Activated CD4-positive, alpha-beta memory T cell treated with anti-CD3 and anti-CD28 coated beads for 36 hours (primary cell): ENCODE results near the gene ARRB1. TPM values are rescaled to one million over a fixed set of nuclear protein-coding genes. Genes with fewer than 3 reads are reported as not detected.

Source experiments
- CTCF ChIA-PET: fragments of 350-600 bp; sonication (Branson Sonifier 250); formaldehyde crosslinking; loops from one replicate; lab custom pipeline; 2021; ENCODE audit warnings: antibody characterized with exemption, inconsistent platforms; lab: Charles Lee
- POLR2A ChIA-PET: fragments of 350-600 bp; sonication (Branson Sonifier 250); formaldehyde crosslinking; loops from one replicate; lab custom pipeline; 2021; ENCODE audit warnings: antibody characterized with exemption; lab: Charles Lee
- DNase-seq: peaks from one replicate; pipeline ENCODE4 v3.0.0-alpha.2; 2020
- H3K27ac Mint-ChIP-seq: one replicate; pipeline ENCODE4 v1.8.0; 2021; ENCODE audit warnings: mixed read lengths
- H3K27me3 Mint-ChIP-seq: one replicate; pipeline ENCODE4 v1.8.0; 2021; ENCODE audit warnings: mixed read lengths
- H3K36me3 Mint-ChIP-seq: one replicate; pipeline ENCODE4 v1.8.0; 2021; ENCODE audit warnings: mixed read lengths
- H3K4me1 Mint-ChIP-seq: one replicate; pipeline ENCODE4 v1.8.0; 2021; ENCODE audit warnings: low read depth, mixed read lengths
- H3K4me3 Mint-ChIP-seq: one replicate; pipeline ENCODE4 v1.8.0; 2021; ENCODE audit warnings: mild to moderate bottlenecking, mixed read lengths
- H3K9me3 Mint-ChIP-seq: one replicate; pipeline ENCODE4 v1.8.0; 2021; ENCODE audit warnings: mixed read lengths
- intact Hi-C: fragments of 100-400 bp; cut with micrococcal nuclease; formaldehyde crosslinking; loops from one replicate; pipeline ENCODE4 v1.15.1; 2023
- total RNA-seq, 2 experiments: library from RNA; stranded (reverse); gene quantifications; one replicate each; pipeline ENCODE4 v1.2.3, GENCODE V29; 2021

ARRB1 gene
- total RNA-seq, 2 experiments from 2014 or later: 16.3 to 18.8 TPM

DNA sequence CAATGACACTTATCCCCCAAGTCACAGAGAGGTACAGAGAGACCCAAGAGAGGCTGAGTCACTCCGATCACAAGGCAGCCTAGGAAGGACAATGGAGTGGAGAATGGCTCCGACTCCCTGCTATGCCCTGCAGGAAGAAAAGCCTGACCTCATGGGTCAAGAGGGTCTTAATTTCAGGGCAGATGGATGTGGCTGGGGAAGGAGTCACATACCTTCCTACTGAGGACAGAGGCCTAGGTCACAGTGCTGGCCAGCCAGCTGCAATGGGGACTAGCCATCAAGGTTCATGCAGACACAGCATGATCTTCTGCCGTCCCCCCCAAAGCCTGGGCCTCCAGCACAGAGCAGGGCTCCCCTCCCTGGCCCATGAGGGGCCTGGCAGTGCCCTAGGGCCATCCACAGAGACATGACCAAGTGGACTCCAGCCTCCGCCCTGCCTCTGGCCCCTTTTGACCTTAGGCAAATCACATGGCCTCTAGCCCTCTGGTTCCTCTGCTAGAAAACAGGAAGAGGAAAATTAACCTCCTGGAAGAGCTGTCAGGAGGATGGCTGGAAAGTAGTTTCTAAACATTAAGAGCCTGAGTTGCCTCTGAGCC is 1.8 kb downstream of the ARRB1 start:
- H3K27ac Mint-ChIP-seq: peak overlapping the region; percentile 64
- ChIA-PET POLR2A (interaction anchor here (1.2 to 1.4 kb wide), 2 partner anchors 19 to 176 kb away, joined by 3 to 4 read pairs; partner anchors contain the start of gene GDPD5), CTCF (interaction anchor here (0.7 kb wide), 2 partner anchors 9 to 21 kb away, joined by 3 to 4 read pairs; no protein-coding TSS in a partner anchor)
- peaks cover 50% of the 10 kb centered on the region for H3K4me1 Mint-ChIP-seq
- H3K9me3 Mint-ChIP-seq: no peaks in the 10 kb centered on the region
- H3K36me3 Mint-ChIP-seq: no peaks in the 10 kb centered on the region
- DNase-seq: no peak
- intact Hi-C loops: no loop called here
- H3K4me3 Mint-ChIP-seq: no peak overlapping the region
- no peaks in the 10 kb centered on the region for H3K27me3 Mint-ChIP-seq

GRCh38 chr11:75347781-75348566 is 3.5 kb downstream of the ARRB1 start:
- H3K9me3 Mint-ChIP-seq: no peaks in the 10 kb centered on the region
- ChIA-PET CTCF (no interaction called here), POLR2A (no interaction called here)
- peak overlapping the region; percentile 43 for H3K27ac Mint-ChIP-seq
- no peak overlapping the region for H3K4me3 Mint-ChIP-seq
- peaks cover 57% of the 10 kb centered on the region for H3K4me1 Mint-ChIP-seq
- intact Hi-C loops: no loop called here
- DNase-seq: no peak
- no peaks in the 10 kb centered on the region for H3K27me3 Mint-ChIP-seq
- H3K36me3 Mint-ChIP-seq: no peaks in the 10 kb centered on the region

DNA sequence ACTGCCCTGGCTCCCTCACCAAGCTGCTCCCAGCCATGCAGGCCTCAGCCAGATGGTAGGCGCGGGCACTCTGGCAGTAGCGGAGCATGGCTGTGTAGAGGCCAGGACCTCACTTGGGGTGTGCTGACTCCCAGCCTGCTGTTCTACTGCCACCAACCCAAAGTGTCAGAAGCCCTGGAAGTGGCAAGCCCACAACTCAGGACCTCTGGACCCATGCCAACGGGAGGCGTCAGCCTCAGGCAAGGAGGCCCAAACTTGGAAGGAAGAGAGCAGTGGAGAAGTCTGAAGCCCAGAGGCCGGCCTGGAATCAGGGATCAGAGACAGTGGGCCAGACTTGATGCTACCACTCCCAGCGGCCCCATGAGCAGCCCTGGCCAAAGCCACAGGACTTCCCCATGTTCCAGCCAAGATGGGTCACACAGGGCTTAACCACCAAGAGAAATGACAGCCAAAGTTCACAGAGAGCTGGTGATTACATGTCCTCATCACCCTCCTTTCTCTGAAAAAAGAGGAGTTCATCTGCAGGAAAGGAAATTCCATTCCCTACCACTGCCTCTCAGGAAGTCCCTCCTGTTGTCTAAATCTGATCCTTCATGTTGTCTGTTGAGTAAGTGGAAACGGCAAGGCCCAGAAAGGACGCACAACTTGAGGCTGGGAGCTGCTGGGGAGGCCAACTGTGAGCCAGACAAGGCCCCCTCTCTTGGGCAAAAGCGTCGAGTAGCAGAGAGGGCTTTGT is 4.4 kb downstream of the ARRB1 start:
- Mint-ChIP-seq H3K36me3 (no peaks in the 10 kb centered on the region), H3K9me3 (no peaks in the 10 kb centered on the region), H3K4me3 (no peak overlapping the region), H3K27ac (peak overlapping the region; percentile 3), H3K27me3 (no peaks in the 10 kb centered on the region), H3K4me1 (peaks cover 59% of the 10 kb centered on the region)
- no peak for DNase-seq
- intact Hi-C loops: no loop called here
- ChIA-PET POLR2A (no interaction called here), CTCF (no interaction called here)

DNA sequence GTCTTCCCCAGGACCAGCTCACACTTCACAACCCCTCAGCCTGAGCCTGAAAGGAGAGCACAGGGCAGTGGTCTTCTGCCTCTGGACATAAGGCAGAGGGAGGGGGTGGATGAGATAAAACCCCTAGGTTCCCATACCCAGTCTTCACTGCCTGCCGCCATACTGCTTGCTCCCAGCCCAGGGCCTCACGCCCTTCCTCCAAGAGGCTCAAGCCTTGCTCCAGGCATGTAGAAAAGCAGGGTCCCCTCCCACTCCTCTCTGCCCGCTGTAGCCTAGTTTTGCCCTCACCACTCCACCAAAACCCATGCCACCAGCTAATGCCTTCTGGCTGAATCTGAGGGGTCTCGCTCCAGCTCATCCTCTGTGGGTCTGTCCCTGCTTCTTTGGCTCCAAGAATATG is 5.2 kb downstream of the ARRB1 start:
- H3K36me3 Mint-ChIP-seq: no peaks in the 10 kb centered on the region

GRCh38 chr11:75345455-75346160 is 5.9 kb downstream of the ARRB1 start:
- POLR2A ChIA-PET: no interaction called here
- H3K36me3 Mint-ChIP-seq: no peaks in the 10 kb centered on the region
- H3K9me3 Mint-ChIP-seq: no peaks in the 10 kb centered on the region
- H3K4me1 Mint-ChIP-seq: peaks cover 68% of the 10 kb centered on the region
- H3K27me3 Mint-ChIP-seq: no peaks in the 10 kb centered on the region
- no peak for DNase-seq
- peak overlapping the region; percentile 67 for H3K27ac Mint-ChIP-seq
- intact Hi-C loops: no loop called here
- no peak overlapping the region for H3K4me3 Mint-ChIP-seq
- CTCF ChIA-PET: interaction anchor here (1.2 kb wide), 1 partner anchor 66 kb away, joined by 3 read pairs; no protein-coding TSS in a partner anchor

More for the DNA sequence above, 5.2 kb downstream of the ARRB1 start:
- intact Hi-C loops: no loop called here
- Mint-ChIP-seq H3K27me3 (no peaks in the 10 kb centered on the region), H3K27ac (peak overlapping the region; percentile 67), H3K9me3 (no peaks in the 10 kb centered on the region), H3K4me3 (no peak overlapping the region), H3K4me1 (peaks cover 66% of the 10 kb centered on the region)
- POLR2A ChIA-PET: no interaction called here
- CTCF ChIA-PET: interaction anchor here (1.2 kb wide), 1 partner anchor 67 kb away, joined by 3 read pairs; no protein-coding TSS in a partner anchor
- no peak for DNase-seq

DNA sequence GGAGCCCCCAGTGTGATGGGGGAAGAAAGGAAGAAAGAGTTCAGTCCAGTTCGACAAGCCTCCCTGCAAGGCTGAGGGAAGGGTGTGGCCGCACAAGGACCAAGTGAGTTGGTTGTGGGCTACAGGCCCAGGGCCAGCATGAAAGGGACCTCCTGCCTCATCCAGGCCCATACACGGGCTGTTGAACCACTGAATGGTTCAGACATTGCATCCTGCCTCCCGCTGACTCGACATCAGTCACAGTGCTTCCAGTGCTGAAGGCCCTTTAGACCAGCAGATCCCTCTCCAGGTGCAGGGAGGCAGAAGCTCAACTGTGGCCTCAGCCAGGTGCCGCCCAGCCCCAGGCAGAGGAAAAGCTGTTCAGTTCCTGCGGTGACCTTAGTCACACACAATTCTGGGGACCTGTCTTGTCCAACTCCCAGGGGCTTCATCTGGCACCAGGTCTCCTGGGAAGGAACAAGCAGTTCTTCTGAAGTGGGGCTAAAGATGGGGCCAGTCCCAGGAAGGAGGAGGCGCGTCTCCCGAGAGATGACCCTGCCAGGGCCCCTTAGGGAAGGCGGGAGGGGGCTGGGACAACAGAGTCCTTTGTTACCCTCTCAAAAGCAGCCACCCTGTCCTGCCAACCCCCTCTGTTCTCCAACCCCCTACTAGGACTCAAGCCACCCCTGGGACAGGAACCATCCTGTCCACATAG is 6.6 kb downstream of the ARRB1 start:
- Mint-ChIP-seq H3K27ac (peak overlapping the region; percentile 30), H3K4me3 (no peak overlapping the region), H3K9me3 (no peaks in the 10 kb centered on the region), H3K27me3 (no peaks in the 10 kb centered on the region), H3K4me1 (peaks cover 70% of the 10 kb centered on the region), H3K36me3 (no peaks in the 10 kb centered on the region)
- intact Hi-C loops: no loop called here
- no peak for DNase-seq
- ChIA-PET CTCF (no interaction called here), POLR2A (no interaction called here)

DNA sequence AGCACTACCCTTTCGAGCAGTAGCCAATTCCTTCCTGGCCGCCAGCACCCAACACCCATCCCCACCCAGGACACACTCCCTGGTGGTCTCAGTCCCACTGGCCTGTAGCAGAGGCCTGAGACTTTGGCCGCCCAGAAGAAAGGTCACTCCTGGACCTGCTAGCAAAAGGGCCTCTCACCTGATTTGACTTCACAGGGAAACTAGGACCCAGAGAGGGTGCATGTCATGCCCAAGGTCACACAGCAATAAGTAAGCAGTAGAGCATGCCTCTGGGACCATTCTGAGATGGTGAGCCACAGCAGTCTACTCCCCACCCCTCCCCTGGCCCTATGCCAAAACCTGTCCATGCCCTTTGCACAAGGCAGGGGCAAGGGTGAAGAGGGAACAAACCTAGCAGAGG is 7.3 kb downstream of the ARRB1 start:
- POLR2A ChIA-PET: no interaction called here
- intact Hi-C loops: no loop called here
- peak overlapping the region; percentile 29 for H3K27ac Mint-ChIP-seq
- CTCF ChIA-PET: no interaction called here
- H3K4me3 Mint-ChIP-seq: no peak overlapping the region
- H3K27me3 Mint-ChIP-seq: no peaks in the 10 kb centered on the region
- DNase-seq: no peak
- H3K36me3 Mint-ChIP-seq: no peaks in the 10 kb centered on the region
- peaks cover 75% of the 10 kb centered on the region for H3K4me1 Mint-ChIP-seq
- H3K9me3 Mint-ChIP-seq: no peaks in the 10 kb centered on the region

DNA sequence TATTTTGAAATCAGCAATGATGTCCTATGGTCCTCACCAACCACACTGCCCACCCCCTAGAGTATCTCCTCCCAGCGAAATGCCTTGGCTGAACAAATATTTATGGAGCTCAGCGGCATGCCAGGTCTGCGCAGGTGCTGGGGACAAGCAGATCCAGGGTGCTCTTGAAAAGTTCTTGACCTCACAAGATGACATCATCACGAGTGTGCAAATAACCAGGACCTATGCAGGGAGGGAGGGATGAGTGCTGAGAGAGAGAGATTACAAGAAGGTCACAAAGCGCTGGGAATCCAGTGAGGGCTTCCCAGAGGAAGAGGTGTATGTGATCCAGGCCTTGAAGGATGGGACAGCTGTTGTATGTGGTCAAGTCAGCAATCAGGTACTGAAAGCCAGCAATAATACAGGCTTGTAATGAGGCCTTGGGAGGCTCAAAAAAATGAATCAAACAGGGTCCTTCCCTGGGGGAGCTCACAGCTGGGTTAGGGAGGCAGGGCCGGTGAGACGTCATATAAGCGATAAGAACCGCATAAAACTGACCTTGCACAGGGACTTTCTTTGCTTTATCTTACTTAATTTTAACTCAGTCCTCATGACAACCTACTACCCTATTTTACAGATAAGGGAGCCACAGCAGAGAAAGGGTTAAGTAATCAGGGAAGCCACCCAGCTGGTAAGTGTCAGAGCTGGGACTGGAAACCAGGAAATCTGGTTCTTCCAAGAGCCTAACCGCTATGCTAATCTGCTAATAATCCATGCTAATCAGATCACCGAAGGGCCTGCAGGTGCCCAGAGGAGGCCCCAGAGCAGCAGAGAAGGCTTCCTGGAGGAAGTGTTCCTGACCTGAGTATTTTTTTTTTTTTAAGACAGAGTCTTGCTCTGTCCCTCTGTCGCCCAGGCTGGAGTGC is 8.2 kb downstream of the ARRB1 start:
- Mint-ChIP-seq H3K36me3 (no peaks in the 10 kb centered on the region), H3K9me3 (no peaks in the 10 kb centered on the region), H3K4me1 (peaks cover 82% of the 10 kb centered on the region), H3K27ac (peak overlapping the region; percentile 65), H3K27me3 (no peaks in the 10 kb centered on the region), H3K4me3 (no peak overlapping the region)
- CTCF ChIA-PET: interaction anchor here (0.8 to 1.9 kb wide), 4 partner anchors 9 to 95 kb away, joined by 3 to 8 read pairs (median 4); no protein-coding TSS in a partner anchor
- no peak for DNase-seq
- intact Hi-C loops: no loop called here
- POLR2A ChIA-PET: no interaction called here

DNA sequence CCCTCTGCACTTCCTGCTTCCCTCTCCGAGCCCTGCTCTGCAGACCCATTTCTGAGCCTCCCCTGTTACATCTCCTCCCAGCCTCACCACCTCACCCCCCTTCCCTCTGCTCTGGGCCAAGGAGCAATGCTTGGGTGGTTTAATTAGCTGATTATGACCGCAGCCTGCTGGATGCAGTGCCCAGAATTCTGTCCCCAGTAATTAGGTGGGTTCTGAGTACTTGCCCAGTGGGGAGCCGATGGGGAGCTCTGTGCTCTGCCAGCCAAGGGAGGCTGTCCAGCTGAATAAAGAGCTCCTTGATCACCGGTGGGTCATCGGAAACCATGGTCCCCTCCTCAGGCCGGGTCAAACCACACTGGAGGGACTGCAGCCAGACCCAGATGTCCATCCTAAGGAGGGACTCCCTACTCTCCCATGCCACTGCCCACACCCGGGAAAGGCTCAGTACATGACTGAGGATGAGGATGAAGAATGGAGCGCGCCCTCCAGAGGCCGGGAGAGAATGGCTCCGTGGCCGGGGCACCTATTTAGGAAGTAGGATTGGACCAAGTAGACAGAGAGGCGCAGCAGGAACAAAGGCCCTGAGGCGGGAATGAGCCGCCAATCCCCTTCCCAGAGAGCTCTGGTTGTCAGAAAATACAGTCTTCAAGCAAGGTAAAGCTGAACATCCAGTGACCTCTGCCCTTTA is 9.1 kb downstream of the ARRB1 start:
- H3K27me3 Mint-ChIP-seq: no peaks in the 10 kb centered on the region
- H3K9me3 Mint-ChIP-seq: no peaks in the 10 kb centered on the region
- peak overlapping the region; percentile 89 for H3K27ac Mint-ChIP-seq
- intact Hi-C loops: no loop called here
- H3K4me1 Mint-ChIP-seq: peaks cover 82% of the 10 kb centered on the region
- DNase-seq: no peak
- CTCF ChIA-PET: interaction anchor here (0.8 to 3.5 kb wide), 5 partner anchors 10 to 94 kb away, joined by 3 to 13 read pairs (median 5); no protein-coding TSS in a partner anchor
- H3K36me3 Mint-ChIP-seq: no peaks in the 10 kb centered on the region
- no peak overlapping the region for H3K4me3 Mint-ChIP-seq
- POLR2A ChIA-PET: no interaction called here

- POLR2A ChIA-PET: interaction anchor here (1.4 kb wide), 1 partner anchor 10 kb away, joined by 3 read pairs; the partner anchor contains the start of gene ARRB1
- peak overlapping the region; percentile 89 for H3K27ac Mint-ChIP-seq
- H3K9me3 Mint-ChIP-seq: no peaks in the 10 kb centered on the region
- intact Hi-C loops: no loop called here
- CTCF ChIA-PET: interaction anchor here (1.3 to 3.5 kb wide), 6 partner anchors 11 to 62 kb away, joined by 3 to 19 read pairs (median 6); no protein-coding TSS in a partner anchor
- peaks cover 87% of the 10 kb centered on the region for H3K4me1 Mint-ChIP-seq
- no peaks in the 10 kb centered on the region for H3K27me3 Mint-ChIP-seq
- no peak overlapping the region for H3K4me3 Mint-ChIP-seq
- DNase-seq: no peak
- no peaks in the 10 kb centered on the region for H3K36me3 Mint-ChIP-seq
Measured at GRCh38 chr11:75341612-75342011, 9.8 kb downstream of the ARRB1 start.
